C4-2B (cell line): ENCODE measurements around the gene RDH13.

Experiments
- CTCF ChIP-seq: fragments of 450-650 bp; conservative IDR thresholded peaks from 2 replicates; pipeline ENCODE4 v1.5.1; 2017; ENCODE audit warnings: mild to moderate bottlenecking
- ZFX ChIP-seq: fragments of 450-650 bp; IDR thresholded peaks from 2 replicates; pipeline ENCODE4 v1.6.1; 2017

GRCh38 chr19:55053735-55054134, 9.2 kb downstream of the RDH13 start:
- TF ChIP-seq CTCF (no peak), ZFX (no peak)
